ENCODE data around the gene MRM2.

The MRM2 gene

DNA sequence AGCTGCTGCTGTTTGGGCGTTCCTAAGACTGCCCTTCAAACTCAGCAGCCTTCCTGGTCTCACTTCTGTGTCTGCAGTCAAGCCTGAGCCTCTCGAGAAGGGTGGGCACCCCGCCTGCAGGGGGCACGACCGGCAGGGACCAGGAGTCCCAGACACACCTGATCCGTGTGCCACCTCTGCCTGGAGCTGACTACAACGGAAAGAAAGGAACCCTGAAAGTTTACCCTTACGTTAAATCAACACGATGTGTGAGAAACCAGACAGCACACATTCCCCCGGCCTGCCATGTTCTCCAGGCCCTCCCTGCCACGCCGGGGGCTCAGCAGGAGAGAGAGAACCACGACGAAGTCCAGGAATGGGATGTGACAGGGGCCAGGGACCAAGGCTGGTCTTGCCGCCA lies 14.3 kb downstream of the MRM2 start:
- Mint-ChIP-seq H3K27ac (no peak overlapping the region), H3K36me3 (ENCODE audit: low read depth) (peaks cover 19% of the 10 kb centered on the region), H3K27me3 (no peaks in the 10 kb centered on the region), H3K4me1 (peaks cover 17% of the 10 kb centered on the region), H3K9me3 (no peaks in the 10 kb centered on the region), H3K4me3 (no peak overlapping the region)
- ATAC-seq (no peak), DNase-seq (no peak)

DNA sequence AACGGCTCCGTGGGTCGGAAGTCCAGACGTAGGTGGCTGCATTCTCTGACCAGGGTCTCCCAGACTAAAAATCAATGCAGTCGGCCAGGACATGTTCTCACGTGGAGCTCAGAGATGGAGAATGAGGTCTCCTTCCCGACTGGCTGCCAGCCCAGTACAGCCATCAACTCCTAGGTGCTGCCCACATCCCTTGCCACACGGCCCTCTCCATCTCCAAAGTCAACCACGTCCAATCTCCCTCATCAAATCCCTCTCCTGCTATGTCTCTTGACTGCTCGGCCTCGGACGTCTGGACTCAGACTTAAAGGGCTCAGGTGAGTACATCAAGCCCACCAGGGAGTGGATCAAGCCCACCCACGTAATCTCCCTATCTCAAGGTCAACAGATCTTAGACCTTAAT lies 16.2 kb downstream of the MRM2 start:
- Mint-ChIP-seq H3K4me1 (peaks cover 9% of the 10 kb centered on the region), H3K27ac (no peak overlapping the region), H3K9me3 (no peaks in the 10 kb centered on the region), H3K27me3 (no peaks in the 10 kb centered on the region), H3K36me3 (ENCODE audit: low read depth) (peaks cover 26% of the 10 kb centered on the region), H3K4me3 (no peak overlapping the region)
- ATAC-seq (no peak), DNase-seq (no peak)

DNA sequence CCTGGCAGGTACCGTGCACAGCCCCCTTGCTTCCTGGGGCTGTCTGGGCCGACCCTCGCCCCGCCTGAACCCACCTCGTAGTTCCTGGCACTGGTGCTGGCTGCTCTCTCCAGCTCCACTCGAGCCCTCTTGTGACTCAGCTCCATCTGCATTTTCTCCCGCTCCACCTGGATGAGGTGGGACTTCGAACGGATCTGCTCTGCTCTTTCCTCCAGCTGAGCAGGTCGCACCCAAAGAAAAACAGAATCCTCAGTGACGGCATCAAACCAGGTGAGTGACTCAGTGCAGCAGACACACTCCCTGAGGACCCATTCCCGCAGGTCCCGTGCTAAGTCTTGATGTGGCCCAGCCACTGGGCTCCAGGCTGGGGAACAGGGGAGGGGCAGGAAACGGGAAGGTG lies 16.7 kb downstream of the MRM2 start:
- no peak overlapping the region for H3K4me3 Mint-ChIP-seq
- no peaks in the 10 kb centered on the region for H3K9me3 Mint-ChIP-seq
- no peak for ATAC-seq
- H3K4me1 Mint-ChIP-seq = peaks cover 4% of the 10 kb centered on the region
- no peak overlapping the region for H3K27ac Mint-ChIP-seq
- no peak for DNase-seq
- H3K27me3 Mint-ChIP-seq = no peaks in the 10 kb centered on the region
- peaks cover 26% of the 10 kb centered on the region for H3K36me3 Mint-ChIP-seq (ENCODE audit: low read depth)

DNA sequence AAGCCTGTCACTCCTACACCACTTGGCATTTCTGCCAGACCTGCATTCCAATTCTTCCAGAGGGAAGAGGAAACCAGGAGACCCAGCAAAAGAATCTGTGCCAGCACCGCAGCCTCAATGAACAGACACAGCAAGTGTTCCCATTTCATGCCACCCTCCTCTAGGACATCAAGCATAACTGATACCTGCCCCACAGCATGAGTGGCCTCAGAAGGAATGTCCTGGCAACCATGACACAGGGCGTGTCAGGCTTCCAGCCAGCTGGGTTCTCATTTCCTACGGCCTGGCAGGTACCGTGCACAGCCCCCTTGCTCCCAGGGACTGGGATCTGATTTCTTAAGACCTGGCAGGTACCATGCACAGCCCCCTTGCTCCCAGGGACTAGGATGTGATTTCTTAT lies 17.1 kb downstream of the MRM2 start:
- H3K4me1 Mint-ChIP-seq = peaks cover under 1% of the 10 kb centered on the region
- no peak overlapping the region for H3K4me3 Mint-ChIP-seq
- H3K27me3 Mint-ChIP-seq = no peaks in the 10 kb centered on the region
- H3K9me3 Mint-ChIP-seq = no peaks in the 10 kb centered on the region
- DNase-seq = no peak
- no peak for ATAC-seq
- peaks cover 23% of the 10 kb centered on the region for H3K36me3 Mint-ChIP-seq (ENCODE audit: low read depth)
- H3K27ac Mint-ChIP-seq = no peak overlapping the region

DNA sequence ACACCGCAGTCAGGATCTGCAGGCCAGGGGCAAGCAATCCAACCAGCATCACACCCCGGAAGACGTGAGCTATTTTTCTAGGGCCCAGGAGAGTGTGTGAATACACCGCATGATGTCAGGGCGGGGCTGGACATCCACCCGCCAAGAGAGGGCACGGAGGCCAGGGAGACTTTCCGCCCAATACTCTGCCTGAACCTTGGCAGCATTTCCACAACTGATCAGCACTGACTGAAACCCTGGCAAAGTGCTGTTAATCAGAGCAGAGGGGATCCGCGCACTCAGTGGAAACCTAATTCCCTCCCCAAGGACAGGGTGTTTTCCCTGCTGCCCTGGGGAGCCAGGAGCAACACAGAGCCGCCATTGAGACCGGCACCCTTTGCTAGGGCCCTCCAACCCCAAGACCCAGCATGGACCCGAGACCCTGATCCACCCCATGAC lies 17.5 kb downstream of the MRM2 start:
- Mint-ChIP-seq H3K36me3 (ENCODE audit: low read depth) (peaks cover 22% of the 10 kb centered on the region), H3K27me3 (no peaks in the 10 kb centered on the region), H3K9me3 (no peaks in the 10 kb centered on the region), H3K4me1 (no peaks in the 10 kb centered on the region), H3K27ac (no peak overlapping the region), H3K4me3 (no peak overlapping the region)
- no peak for ATAC-seq
- no peak for DNase-seq

DNA sequence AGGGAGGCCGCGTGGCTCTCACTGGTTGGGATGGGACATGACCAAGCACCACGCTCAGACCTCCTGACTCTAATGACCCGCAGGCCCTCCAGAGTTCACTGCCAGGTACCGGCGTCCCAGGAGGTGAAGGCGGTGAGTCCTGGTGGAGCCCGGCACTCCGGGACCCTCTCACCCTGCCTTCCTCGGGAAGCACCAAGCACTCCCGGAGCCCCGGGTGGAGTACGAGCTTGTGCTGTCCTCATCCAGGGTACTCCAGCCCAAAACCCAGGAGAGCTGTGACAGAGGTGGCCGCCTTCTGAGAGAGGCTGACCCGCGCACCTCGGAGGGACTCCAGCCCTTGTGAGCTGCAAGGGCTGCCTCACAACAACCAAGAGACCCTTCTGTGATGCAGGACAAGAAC lies 18.7 kb downstream of the MRM2 start:
- H3K4me1 Mint-ChIP-seq = no peaks in the 10 kb centered on the region
- DNase-seq (no peak), ATAC-seq (no peak)
- no peak overlapping the region for H3K4me3 Mint-ChIP-seq
- H3K9me3 Mint-ChIP-seq = no peaks in the 10 kb centered on the region
- H3K27ac Mint-ChIP-seq = no peak overlapping the region
- H3K27me3 Mint-ChIP-seq = no peaks in the 10 kb centered on the region
- peaks cover 21% of the 10 kb centered on the region for H3K36me3 Mint-ChIP-seq (ENCODE audit: low read depth)

DNA sequence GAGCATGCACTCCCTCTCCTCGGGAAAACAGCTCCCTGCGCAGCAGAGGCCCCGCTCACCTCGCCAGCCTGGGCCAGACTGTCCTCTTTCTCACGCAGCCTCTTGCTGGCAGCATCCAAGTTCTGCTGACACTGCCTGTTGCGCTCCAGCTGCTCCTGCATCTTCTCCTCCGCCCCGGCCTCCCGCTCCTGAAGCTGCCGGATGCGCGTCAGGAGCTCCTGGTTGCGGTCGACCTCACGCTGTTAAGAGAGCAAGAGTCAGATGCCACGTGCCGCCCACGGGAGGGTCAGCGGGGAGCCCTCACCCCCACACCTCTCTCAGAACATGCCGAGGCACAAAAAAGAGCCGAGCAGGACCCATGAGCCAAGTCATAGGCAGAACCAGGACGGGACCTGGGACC lies 19.5 kb downstream of the MRM2 start:
- H3K9me3 Mint-ChIP-seq = no peaks in the 10 kb centered on the region
- no peaks in the 10 kb centered on the region for H3K4me1 Mint-ChIP-seq
- ATAC-seq (no peak), DNase-seq (no peak)
- H3K36me3 Mint-ChIP-seq (ENCODE audit: low read depth) = peaks cover 22% of the 10 kb centered on the region
- no peak overlapping the region for H3K4me3 Mint-ChIP-seq
- H3K27ac Mint-ChIP-seq = no peak overlapping the region
- no peaks in the 10 kb centered on the region for H3K27me3 Mint-ChIP-seq

DNA sequence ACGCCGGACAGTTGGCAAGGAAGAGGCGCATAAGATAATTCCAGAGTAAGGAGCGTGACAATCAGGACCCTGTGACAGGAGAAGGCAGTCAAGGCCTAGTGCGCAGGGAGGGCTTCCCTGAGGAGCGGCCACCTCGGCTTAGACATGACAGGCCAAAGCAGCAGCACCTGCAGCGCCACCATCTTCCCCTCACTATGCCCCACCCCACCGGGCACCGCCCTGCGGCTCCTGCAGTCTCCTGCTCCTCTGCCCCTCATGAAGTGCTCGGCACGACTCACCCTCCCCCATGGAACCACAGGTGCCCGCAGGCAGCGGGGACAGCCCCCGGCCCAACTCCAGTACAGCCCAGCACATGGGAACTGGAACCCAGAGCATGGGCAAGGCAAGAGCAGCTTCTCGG lies 21.1 kb downstream of the MRM2 start:
- Mint-ChIP-seq H3K4me3 (no peak overlapping the region), H3K4me1 (no peaks in the 10 kb centered on the region), H3K9me3 (no peaks in the 10 kb centered on the region), H3K36me3 (ENCODE audit: low read depth) (peaks cover 27% of the 10 kb centered on the region), H3K27me3 (no peaks in the 10 kb centered on the region), H3K27ac (no peak overlapping the region)
- DNase-seq (no peak), ATAC-seq (no peak)

DNA sequence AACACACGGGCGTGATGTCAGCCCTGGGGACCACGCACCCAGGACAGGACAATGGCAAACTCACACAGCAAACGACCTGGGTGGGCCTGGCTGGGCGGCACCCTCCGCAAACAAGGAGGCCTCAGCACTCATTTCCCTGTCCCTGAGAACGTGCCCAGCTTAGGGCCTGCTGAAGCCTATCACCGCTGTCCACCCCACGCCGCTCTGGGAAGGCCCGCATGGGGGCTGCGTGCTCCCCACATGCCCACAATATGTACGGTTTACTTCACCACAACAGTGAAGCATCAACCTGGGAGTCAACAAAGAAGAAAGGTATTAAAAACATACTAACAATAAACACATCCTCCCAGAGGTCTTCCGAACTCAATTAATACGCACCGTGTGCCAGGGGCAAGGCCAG lies 21.5 kb downstream of the MRM2 start:
- H3K9me3 Mint-ChIP-seq = no peaks in the 10 kb centered on the region

DNA sequence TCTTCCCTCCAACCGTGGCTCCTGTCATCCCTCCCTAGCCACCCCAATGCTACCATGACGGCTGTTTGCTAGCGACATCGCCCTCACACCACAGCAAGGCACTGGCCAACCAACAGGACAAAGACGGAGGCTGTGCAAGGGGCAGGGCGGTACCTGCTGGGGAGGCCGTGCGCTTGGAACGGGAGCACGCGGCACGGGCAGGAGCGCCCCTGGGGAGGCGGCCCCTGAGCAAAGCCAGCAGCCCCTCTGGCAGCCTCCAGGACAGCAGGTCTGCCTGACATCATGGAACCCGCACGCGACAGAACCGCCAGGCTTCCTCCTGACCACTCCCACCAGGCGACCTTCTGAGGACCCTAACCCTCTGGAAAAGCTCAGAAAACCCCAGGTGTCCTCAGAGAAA lies 22.0 kb downstream of the MRM2 start:
- no peak for ATAC-seq
- no peaks in the 10 kb centered on the region for H3K27me3 Mint-ChIP-seq
- no peaks in the 10 kb centered on the region for H3K9me3 Mint-ChIP-seq
- peaks cover 5% of the 10 kb centered on the region for H3K4me1 Mint-ChIP-seq
- peaks cover 27% of the 10 kb centered on the region for H3K36me3 Mint-ChIP-seq (ENCODE audit: low read depth)
- no peak for DNase-seq
- H3K27ac Mint-ChIP-seq = no peak overlapping the region
- no peak overlapping the region for H3K4me3 Mint-ChIP-seq

More for the DNA sequence above, 21.5 kb downstream of the MRM2 start:
- Mint-ChIP-seq H3K27me3 (no peaks in the 10 kb centered on the region), H3K27ac (no peak overlapping the region), H3K36me3 (ENCODE audit: low read depth) (peaks cover 28% of the 10 kb centered on the region), H3K4me1 (peaks cover 3% of the 10 kb centered on the region), H3K4me3 (no peak overlapping the region)
- DNase-seq (no peak), ATAC-seq (no peak)

DNA sequence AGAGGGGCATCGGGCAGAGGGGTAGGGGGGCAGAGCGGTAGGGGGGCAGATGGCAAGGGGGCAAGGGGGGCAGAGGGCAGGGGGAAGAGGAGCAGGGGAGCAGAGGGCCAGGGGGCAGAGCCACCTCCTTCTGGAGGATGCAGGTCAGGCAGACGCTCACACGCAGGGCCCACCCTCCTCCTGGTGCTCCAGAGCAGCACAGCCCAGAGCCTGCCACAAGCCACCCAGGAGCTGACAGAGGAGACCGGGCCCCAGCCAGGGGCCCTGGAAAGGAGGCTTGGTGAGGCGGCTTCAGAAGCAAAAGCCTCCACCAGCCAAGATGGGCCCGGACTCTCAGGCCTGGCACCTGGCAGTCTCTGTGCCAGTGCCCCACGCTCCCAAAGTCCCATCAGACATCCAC lies 22.4 kb downstream of the MRM2 start:
- Mint-ChIP-seq H3K27me3 (no peaks in the 10 kb centered on the region), H3K9me3 (no peaks in the 10 kb centered on the region), H3K36me3 (ENCODE audit: low read depth) (peaks cover 31% of the 10 kb centered on the region), H3K4me3 (no peak overlapping the region), H3K4me1 (peaks cover 5% of the 10 kb centered on the region), H3K27ac (no peak overlapping the region)
- DNase-seq (no peak), ATAC-seq (no peak)

DNA sequence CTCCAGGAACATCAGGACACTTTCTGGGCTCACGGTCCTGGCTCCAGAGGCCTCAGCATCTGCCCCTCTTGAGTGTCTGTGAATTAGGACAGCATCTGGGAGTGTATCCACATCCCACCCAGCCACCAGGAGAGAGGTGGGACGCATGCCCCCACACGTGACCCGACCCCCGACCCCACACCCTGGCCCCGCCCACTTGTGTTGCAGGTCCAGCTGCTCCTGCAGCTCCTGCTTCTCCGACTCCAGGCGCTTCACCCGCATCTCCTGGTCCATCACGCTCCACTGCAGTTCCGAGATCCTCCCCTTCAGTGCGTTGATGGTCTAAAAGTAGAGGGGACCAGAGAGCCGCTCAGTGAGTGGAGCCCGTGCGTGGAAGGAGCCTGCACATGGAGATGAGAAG lies 22.9 kb downstream of the MRM2 start:
- Mint-ChIP-seq H3K9me3 (no peaks in the 10 kb centered on the region), H3K4me3 (no peak overlapping the region), H3K27me3 (no peaks in the 10 kb centered on the region), H3K36me3 (ENCODE audit: low read depth) (peaks cover 29% of the 10 kb centered on the region), H3K4me1 (peaks cover 5% of the 10 kb centered on the region), H3K27ac (no peak overlapping the region)
- no peak for DNase-seq
- ATAC-seq = no peak

DNA sequence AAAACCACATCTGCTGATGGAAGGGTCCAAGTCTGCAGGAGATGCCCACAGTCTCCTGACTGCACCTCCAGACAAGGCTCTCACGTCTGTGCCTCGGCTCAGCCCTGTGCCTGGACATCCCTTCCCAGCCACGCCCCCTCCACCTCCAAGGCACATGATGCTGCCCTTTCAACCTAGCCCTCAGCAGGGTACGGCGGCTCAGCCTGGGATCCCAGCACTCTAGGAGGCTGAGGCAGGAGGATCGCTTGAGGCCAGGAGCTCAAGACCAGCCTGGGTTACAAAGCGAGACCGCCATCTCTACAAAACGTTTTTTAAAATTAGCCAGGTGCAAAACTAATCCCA lies 23.6 kb downstream of the MRM2 start:
- no peak overlapping the region for H3K27ac Mint-ChIP-seq
- H3K4me3 Mint-ChIP-seq = no peak overlapping the region
- DNase-seq (no peak), ATAC-seq (no peak)
- H3K9me3 Mint-ChIP-seq = no peaks in the 10 kb centered on the region
- no peaks in the 10 kb centered on the region for H3K27me3 Mint-ChIP-seq
- H3K36me3 Mint-ChIP-seq (ENCODE audit: low read depth) = peaks cover 31% of the 10 kb centered on the region
- H3K4me1 Mint-ChIP-seq = peaks cover 7% of the 10 kb centered on the region

DNA sequence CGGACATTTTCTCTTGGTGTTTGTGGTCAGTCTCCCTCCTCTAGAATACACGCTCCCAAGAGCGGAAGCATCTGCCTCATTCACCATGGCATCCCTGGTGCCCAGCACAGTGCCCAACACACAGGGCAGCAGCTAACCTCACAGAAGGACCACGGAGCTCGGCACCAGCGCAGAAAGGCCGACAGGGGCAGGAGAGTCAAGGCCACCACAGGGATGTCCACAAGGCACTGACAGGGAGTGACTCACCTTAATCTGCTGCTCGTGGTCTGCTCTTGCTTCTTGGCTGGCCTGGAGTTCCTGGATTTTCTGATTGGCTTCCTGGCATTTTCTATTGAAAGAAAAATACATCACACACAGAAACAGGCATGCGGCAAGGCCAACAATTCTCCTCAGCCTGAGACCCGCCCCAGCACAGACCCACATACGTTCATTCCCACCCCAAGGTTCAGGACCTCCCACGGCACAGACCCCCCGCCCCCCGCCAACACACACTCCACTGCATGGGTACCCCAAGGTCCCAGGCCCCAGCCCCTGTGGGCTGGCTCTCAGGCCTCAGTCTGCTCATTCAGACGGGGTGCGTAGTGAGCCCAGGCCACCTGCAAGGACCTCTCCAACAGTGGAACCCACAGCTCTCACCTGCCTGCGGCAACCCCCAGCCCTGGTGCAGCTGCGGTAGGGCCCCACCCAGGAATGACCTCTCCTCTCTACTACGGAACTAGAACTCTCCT lies 24.1 kb downstream of the MRM2 start:
- ATAC-seq (no peak), DNase-seq (no peak)
- H3K9me3 Mint-ChIP-seq = no peaks in the 10 kb centered on the region
- no peak overlapping the region for H3K27ac Mint-ChIP-seq
- peaks cover 7% of the 10 kb centered on the region for H3K4me1 Mint-ChIP-seq
- peaks cover 33% of the 10 kb centered on the region for H3K36me3 Mint-ChIP-seq (ENCODE audit: low read depth)
- H3K4me3 Mint-ChIP-seq = no peak overlapping the region
- no peaks in the 10 kb centered on the region for H3K27me3 Mint-ChIP-seq

DNA sequence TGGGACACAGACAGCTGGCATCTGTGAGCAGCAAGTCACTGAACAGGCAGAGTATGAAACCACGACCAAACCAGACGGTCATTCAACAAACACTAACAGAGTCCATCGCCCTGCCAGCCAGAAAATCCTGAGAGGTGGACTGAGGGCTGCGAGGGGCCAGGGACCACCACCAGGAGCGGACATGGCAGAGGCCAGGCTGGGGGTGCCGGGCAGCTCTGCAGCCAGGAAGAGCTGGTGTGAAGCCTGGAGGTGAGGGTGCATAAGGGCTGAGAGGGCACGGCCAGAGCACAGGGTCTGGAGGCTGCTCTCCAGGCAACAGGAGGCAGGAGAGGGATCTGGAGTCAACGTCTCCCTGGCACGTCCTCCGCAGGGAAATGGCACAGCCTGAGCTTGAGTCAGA lies 24.8 kb downstream of the MRM2 start:
- Mint-ChIP-seq H3K4me1 (peaks cover 7% of the 10 kb centered on the region), H3K9me3 (no peaks in the 10 kb centered on the region)

DNA sequence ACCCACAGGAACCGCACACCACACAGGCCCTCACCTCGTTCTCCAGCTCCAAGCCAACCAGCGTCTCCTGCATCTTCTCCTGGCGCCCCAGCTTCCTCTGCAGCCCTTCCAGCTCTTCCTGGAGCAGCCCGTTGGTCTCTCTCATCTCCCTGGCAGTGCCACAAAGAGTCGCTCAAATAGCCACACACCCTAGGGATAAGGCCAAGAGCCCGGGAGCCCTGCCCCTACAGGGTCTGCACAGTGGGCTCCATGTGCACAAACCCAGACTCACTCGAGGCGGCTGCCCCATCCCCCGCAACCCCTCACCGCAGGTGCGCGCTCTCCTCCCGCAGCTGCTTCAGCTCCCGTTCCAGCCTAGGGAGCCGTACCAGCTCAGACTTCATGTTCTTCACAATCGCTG lies 26.2 kb downstream of the MRM2 start:
- Mint-ChIP-seq H3K27ac (no peak overlapping the region), H3K4me3 (no peak overlapping the region), H3K9me3 (no peaks in the 10 kb centered on the region), H3K27me3 (no peaks in the 10 kb centered on the region), H3K4me1 (peaks cover 7% of the 10 kb centered on the region), H3K36me3 (ENCODE audit: low read depth) (peaks cover 35% of the 10 kb centered on the region)
- ATAC-seq (no peak), DNase-seq (no peak)

More for the DNA sequence above, 24.8 kb downstream of the MRM2 start:
- no peaks in the 10 kb centered on the region for H3K27me3 Mint-ChIP-seq
- no peak overlapping the region for H3K27ac Mint-ChIP-seq
- no peak overlapping the region for H3K4me3 Mint-ChIP-seq
- DNase-seq (no peak), ATAC-seq (no peak)
- H3K36me3 Mint-ChIP-seq (ENCODE audit: low read depth) = peaks cover 34% of the 10 kb centered on the region
